ENCODE measurements around the gene YTHDC2. TPM values are rescaled to one million over a fixed set of nuclear protein-coding genes. Genes with fewer than 3 reads are reported as not detected.

Gene YTHDC2
- total RNA-seq, 4 donors from 2014 or later, result 11.1 to 38.9 (median 21.2) TPM

GRCh38 chr5:113569396-113569795 lies 55.9 kb downstream of the YTHDC2 start:
- Histone ChIP-seq H3K4me1 (no peaks in the 10 kb centered on the region), H3K27ac (no peak overlapping the region), H3K4me3 (no peak overlapping the region), H3K36me3 (peaks cover 10 to 100% of the 10 kb centered on the region in 2 donors), H3K9me3 (peaks cover 0 to 13% (median 0%) of the 10 kb centered on the region in 3 donors), H3K27me3 (no peaks in the 10 kb centered on the region)
- no peak for ATAC-seq
- 96 to 98% methylated on average over 5 of the region's 5 CpGs for WGBS, 2 donors (ENCODE audit: low coverage in 1 of 2)
- no peak for TF ChIP-seq POLR2A (IDR thresholded peaks at IDR 0.05)
- TF ChIP-seq, protein P1, sequence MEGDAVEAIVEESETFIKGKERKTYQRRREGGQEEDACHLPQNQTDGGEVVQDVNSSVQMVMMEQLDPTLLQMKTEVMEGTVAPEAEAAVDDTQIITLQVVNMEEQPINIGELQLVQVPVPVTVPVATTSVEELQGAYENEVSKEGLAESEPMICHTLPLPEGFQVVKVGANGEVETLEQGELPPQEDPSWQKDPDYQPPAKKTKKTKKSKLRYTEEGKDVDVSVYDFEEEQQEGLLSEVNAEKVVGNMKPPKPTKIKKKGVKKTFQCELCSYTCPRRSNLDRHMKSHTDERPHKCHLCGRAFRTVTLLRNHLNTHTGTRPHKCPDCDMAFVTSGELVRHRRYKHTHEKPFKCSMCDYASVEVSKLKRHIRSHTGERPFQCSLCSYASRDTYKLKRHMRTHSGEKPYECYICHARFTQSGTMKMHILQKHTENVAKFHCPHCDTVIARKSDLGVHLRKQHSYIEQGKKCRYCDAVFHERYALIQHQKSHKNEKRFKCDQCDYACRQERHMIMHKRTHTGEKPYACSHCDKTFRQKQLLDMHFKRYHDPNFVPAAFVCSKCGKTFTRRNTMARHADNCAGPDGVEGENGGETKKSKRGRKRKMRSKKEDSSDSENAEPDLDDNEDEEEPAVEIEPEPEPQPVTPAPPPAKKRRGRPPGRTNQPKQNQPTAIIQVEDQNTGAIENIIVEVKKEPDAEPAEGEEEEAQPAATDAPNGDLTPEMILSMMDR (IDR thresholded peaks at IDR 0.05), result no peak
- TF ChIP-seq EP300 (IDR thresholded peaks at IDR 0.05), result no peak
- no peak for TF ChIP-seq POLR2AphosphoS5 (IDR thresholded peaks at IDR 0.05)

DNA sequence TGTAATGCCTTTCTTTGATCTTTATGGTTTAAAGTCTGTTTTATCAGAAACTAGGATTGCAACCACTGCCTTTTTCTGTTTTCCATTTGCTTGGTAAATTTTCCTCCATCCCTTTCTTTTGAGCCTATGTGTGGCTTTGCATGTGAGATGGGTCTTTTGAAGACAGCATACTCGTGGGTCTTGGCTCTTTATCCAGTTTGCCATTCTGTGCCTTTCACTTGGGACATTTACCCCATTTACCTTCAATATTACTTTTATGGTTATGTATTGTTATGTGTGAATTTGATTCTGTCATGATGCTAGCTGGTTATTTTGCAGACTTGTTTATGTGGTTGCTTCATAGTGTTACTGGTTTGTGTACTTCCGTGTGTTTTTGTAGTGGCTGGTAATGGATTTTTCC lies 59.2 kb downstream of the YTHDC2 start:
- no peak overlapping the region for H3K4me3 ChIP-seq
- WGBS, 2 donors (ENCODE audit: low coverage in 1 of 2), result 95 to 100% methylated on average over 2 of the region's 2 CpGs
- H3K27me3 ChIP-seq, result no peaks in the 10 kb centered on the region
- H3K27ac ChIP-seq, result no peak overlapping the region
- no peaks in the 10 kb centered on the region for H3K4me1 ChIP-seq
- no peak for ATAC-seq
- TF ChIP-seq EP300 (IDR thresholded peaks at IDR 0.05), result no peak
- TF ChIP-seq, protein P1 (IDR thresholded peaks at IDR 0.05), result no peak
- peaks cover 2 to 80% of the 10 kb centered on the region in 2 donors for H3K36me3 ChIP-seq
- peaks cover 0 to 13% (median 0%) of the 10 kb centered on the region in 3 donors for H3K9me3 ChIP-seq

DNA sequence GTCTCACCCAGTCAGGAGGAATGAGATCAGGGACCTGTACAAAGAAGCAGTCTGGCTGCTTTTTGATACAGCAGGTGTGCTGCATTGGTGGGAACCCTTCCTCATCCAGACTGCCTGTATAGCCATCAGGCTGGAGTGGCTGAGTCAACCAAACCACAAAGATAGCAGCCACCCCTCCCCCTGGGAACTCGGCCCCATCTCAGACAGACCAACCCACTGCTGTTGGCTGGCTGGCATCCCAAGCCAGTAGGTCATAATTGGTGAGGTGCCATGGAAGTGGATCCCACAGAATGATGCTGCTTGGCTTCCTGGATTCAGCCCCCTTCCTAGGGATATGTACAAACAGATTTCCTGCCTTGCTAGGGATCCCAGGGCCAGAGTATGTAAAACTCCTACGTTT lies 60.9 kb downstream of the YTHDC2 start:
- Histone ChIP-seq H3K36me3 (peaks cover 2 to 64% of the 10 kb centered on the region in 2 donors), H3K4me1 (no peaks in the 10 kb centered on the region), H3K4me3 (no peak overlapping the region), H3K27ac (no peak overlapping the region), H3K27me3 (no peaks in the 10 kb centered on the region), H3K9me3 (peaks cover 0 to 13% (median 0%) of the 10 kb centered on the region in 3 donors)
- no peak for ATAC-seq
- 80% methylated on average over 1 of the region's 2 CpGs; no CpG with 5 or more reads in 1 of the 2 donors for WGBS, 2 donors (ENCODE audit: low coverage in 1 of 2)
- TF ChIP-seq POLR2A (IDR thresholded peaks at IDR 0.05) (no peak), POLR2AphosphoS5 (IDR thresholded peaks at IDR 0.05) (no peak), EP300 (IDR thresholded peaks at IDR 0.05) (no peak)
- TF ChIP-seq, protein P1 (IDR thresholded peaks at IDR 0.05), result no peak

DNA sequence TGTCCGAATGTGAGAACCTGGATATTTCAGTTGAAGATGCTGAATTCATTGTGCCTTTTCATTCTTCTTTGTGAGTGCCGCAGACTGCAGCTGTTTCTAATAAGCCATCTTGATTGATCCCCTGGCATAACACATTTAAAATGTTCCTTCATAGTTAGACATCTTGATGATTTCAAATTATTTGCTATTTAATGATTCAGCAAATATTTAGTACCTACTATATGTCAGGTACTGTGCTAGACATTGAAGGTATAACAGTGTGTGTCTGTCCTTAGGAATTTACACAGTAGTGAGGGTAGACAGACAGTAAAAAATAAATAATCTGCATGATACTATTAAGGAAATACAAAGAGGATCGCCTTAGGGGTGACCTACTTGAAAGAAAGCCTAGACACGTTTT lies 61.6 kb downstream of the YTHDC2 start:
- peaks cover 2 to 64% of the 10 kb centered on the region in 2 donors for H3K36me3 ChIP-seq
- TF ChIP-seq POLR2AphosphoS5 (IDR thresholded peaks at IDR 0.05) (no peak), POLR2A (IDR thresholded peaks at IDR 0.05) (no peak), EP300 (IDR thresholded peaks at IDR 0.05) (no peak)
- TF ChIP-seq, protein P1 (IDR thresholded peaks at IDR 0.05), result no peak
- no peak for ATAC-seq
- no peaks in the 10 kb centered on the region for H3K4me1 ChIP-seq
- H3K9me3 ChIP-seq, result peaks cover 0 to 13% (median 0%) of the 10 kb centered on the region in 3 donors
- 76 to 90% methylated on average over 4 of the region's 4 CpGs for WGBS, 2 donors (ENCODE audit: low coverage in 1 of 2)
- H3K27me3 ChIP-seq, result no peaks in the 10 kb centered on the region
- no peak overlapping the region for H3K4me3 ChIP-seq
- H3K27ac ChIP-seq, result no peak overlapping the region

DNA sequence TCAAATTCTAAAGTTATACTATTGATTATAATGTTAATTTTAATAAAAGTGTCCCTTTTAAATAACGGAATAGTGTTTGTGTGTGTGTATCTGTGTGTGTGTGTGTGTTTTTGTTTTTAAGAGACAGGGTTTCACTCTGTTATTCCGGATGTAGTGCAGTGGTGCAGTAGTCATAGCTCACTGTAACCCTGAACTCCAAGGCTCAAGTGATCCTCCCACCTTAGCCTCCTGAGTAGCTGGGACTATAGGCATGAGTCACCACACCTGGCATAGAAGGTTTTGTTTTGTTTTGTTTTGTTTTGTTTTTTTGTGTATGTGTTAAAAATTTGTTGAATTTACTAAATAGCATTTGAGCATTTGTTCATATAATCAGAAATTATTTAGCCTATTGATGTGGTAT lies 64.6 kb downstream of the YTHDC2 start:
- Histone ChIP-seq H3K9me3 (peaks cover 0 to 2% (median 0%) of the 10 kb centered on the region in 3 donors), H3K4me3 (no peak overlapping the region), H3K27me3 (no peaks in the 10 kb centered on the region), H3K27ac (no peak overlapping the region), H3K36me3 (peaks cover 0 to 61% of the 10 kb centered on the region in 2 donors), H3K4me1 (no peaks in the 10 kb centered on the region)
- 81 to 95% methylated on average over 2 of the region's 2 CpGs for WGBS, 2 donors (ENCODE audit: low coverage in 1 of 2)
- ATAC-seq, result no peak
- TF ChIP-seq, protein P1 (IDR thresholded peaks at IDR 0.05), result no peak
- TF ChIP-seq POLR2AphosphoS5 (IDR thresholded peaks at IDR 0.05) (no peak), POLR2A (IDR thresholded peaks at IDR 0.05) (no peak), EP300 (IDR thresholded peaks at IDR 0.05) (no peak)
